ENCODE measurements around the gene FBN2.

DNA sequence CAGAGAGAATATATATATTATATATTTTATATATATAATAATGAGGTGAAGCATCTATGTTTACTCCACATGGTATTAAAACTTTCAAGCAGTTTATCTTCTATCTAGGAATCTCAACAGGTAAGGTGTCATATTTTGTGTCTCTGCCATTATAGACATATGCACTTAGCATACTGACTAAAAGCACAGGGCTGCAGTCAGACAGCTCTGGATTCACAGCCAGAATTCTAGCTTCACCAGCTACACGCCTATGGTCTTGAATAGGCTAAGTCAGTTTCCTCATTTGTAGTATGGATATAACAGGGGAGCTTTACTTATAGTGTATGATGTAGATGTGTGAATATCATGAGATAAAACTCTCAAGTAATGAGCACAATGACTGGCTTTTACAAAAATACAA lies 57.9 kb downstream of the FBN2 start:
- TF ChIP-seq POLR2A (IDR thresholded peaks at IDR 0.05; ENCODE audit: low read depth, low read length) = no peak
- no peak for TF ChIP-seq POLR2AphosphoS5 (IDR thresholded peaks at IDR 0.05; ENCODE audit: low read depth, low read length)
- TF ChIP-seq TAF1 (IDR thresholded peaks at IDR 0.05; ENCODE audit: borderline replicate concordance, low read depth, low read length) = no peak
